Panc1 (cell line): ENCODE measurements around the gene MBTPS2. TPM values are rescaled to one million over a fixed set of nuclear protein-coding genes. Genes with fewer than 3 reads are reported as not detected.

Experiments used
- ATAC-seq: fragments of 200-7000 bp; cut with Tn5 transposase; 2 replicates; pipeline ENCODE4 v1.9.1; 2020; ENCODE audit warnings: mild to moderate bottlenecking, moderate library complexity
- BruUV-seq: library from RNA; stranded (reverse); fragments of 400-500 nt; replicated peaks from 2 replicates; lab custom pipeline; 2021; lab: Mats Ljungman, UMichigan
- CTCF ChIA-PET: fragments of 300-600 bp; sonication (Branson Sonifier 250); formaldehyde crosslinking; loops from one replicate; lab custom pipeline; 2022; ENCODE audit warnings: antibody characterized with exemption; lab: Charles Lee
- POLR2A ChIA-PET: fragments of 300-600 bp; sonication (Branson Sonifier 250); formaldehyde crosslinking; loops from one replicate; lab custom pipeline; 2022; ENCODE audit warnings: antibody characterized with exemption; lab: Charles Lee
- DNase-seq: peaks from one replicate; pipeline ENCODE4 v3.0.0-alpha.2; 2010; ENCODE audit warnings: low read depth, low spot score
- H3K27ac ChIP-seq: 2 replicates; pipeline ENCODE4 v1.5.1; 2011; ENCODE audit warnings: mild to moderate bottlenecking, low read length, inconsistent platforms
- H3K27me3 ChIP-seq: fragments of 200-500 bp; sonication (Bioruptor generic); 2 replicates; pipeline ENCODE4 v1.6.0; 2014; ENCODE audit warnings: low read length, inconsistent platforms; ENCODE audit not compliant: control insufficient read depth, insufficient read depth
- H3K36me3 ChIP-seq: fragments of 200-500 bp; sonication (Bioruptor generic); 2 replicates; pipeline ENCODE4 v1.5.1; 2014; ENCODE audit warnings: inconsistent platforms, mild to moderate bottlenecking, low read length, moderate library complexity; ENCODE audit not compliant: control insufficient read depth, insufficient read depth
- H3K4me1 ChIP-seq: 2 replicates; pipeline ENCODE4 v1.5.1; 2011; ENCODE audit warnings: inconsistent platforms, mild to moderate bottlenecking, low read length, moderate library complexity; ENCODE audit not compliant: control insufficient read depth, insufficient read depth
- H3K4me3 ChIP-seq, 2 experiments: 2 replicates each; pipeline ENCODE4 v1.5.1; 2011 to 2012; ENCODE audit warnings: low read depth in 2 of 2, low read length in 2 of 2, mild to moderate bottlenecking in 2 of 2, inconsistent platforms in 1 of 2, moderate library complexity in 1 of 2
- H3K9me3 ChIP-seq: fragments of 200-500 bp; sonication (Bioruptor generic); 2 replicates; pipeline ENCODE4 v1.5.1; 2014; ENCODE audit warnings: low read depth, mild to moderate bottlenecking, inconsistent platforms, low read length, moderate library complexity; ENCODE audit not compliant: control insufficient read depth, insufficient read depth
- POLR2AphosphoS5 ChIP-seq: IDR thresholded peaks from 2 replicates; pipeline ENCODE4 v1.6.1; 2012; ENCODE audit warnings: mild to moderate bottlenecking, low read depth, low read length, moderate library complexity
- SIN3A ChIP-seq: IDR thresholded peaks from 2 replicates; pipeline ENCODE4 v1.6.1; 2012; ENCODE audit warnings: low read depth, mild to moderate bottlenecking, low read length, moderate library complexity, borderline replicate concordance; ENCODE audit not compliant: insufficient read depth
- TCF7L2 ChIP-seq: IDR thresholded peaks from 2 replicates; pipeline ENCODE4 v1.6.1; 2011; ENCODE audit warnings: mild to moderate bottlenecking, low read depth, low read length, inconsistent platforms
- in situ Hi-C: cut with HindIII; loops from 2 replicates; pipeline ENCODE4 v1.10.0; 2016; ENCODE audit warnings: low sequenced_read_pairs, low pct_unique_long_range_greater_than_20kb
- intact Hi-C: fragments of 100-400 bp; cut with micrococcal nuclease; formaldehyde crosslinking; loops from one replicate; pipeline ENCODE4 v1.10.0; 2022; ENCODE audit not compliant: unreplicated experiment
- total RNA-seq: library from RNA; stranded (reverse); gene quantifications from one replicate; pipeline ENCODE4 v1.2.1, GENCODE V29; 2021; ENCODE audit not compliant: unreplicated experiment
- TF ChIP-seq, protein P1 (sequence below): fragments of 450-650 bp; IDR thresholded peaks from 2 replicates; pipeline ENCODE4 v1.5.1; 2017; ENCODE audit warnings: mild to moderate bottlenecking
- TF ChIP-seq, protein P2 (sequence below), 2 experiments: IDR thresholded peaks; 2 replicates each; pipeline ENCODE4 v1.6.1; 2011 to 2012; ENCODE audit warnings: low read depth in 2 of 2, control low read depth in 1 of 2, low read length in 1 of 2, mild to moderate bottlenecking in 1 of 2, moderate library complexity in 1 of 2; ENCODE audit not compliant: insufficient read depth in 1 of 2

Gene MBTPS2
- total RNA-seq, 1 experiment from 2014 or later = 13.5 TPM

DNA sequence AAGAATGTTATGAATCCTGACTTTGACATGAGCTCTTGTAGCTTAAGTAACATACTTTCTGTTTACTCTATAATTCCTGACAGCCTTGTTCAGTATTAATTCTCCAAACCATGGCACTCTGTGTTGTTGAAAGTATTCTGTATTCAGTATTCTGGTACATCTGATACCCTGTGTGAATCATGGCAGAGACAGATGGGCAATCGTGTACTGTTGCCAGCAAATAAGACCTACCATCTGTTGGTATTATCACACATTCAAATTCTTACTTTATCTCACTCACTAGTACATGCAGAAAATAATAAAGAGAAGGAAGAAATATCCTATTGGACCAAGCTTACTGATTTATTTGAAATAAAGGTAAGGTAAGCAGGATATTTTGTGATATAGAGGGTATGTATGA lies 7.9 kb downstream of the MBTPS2 start:
- TF ChIP-seq SIN3A = no peak
- no peak for TF ChIP-seq TCF7L2
- TF ChIP-seq, protein P1, sequence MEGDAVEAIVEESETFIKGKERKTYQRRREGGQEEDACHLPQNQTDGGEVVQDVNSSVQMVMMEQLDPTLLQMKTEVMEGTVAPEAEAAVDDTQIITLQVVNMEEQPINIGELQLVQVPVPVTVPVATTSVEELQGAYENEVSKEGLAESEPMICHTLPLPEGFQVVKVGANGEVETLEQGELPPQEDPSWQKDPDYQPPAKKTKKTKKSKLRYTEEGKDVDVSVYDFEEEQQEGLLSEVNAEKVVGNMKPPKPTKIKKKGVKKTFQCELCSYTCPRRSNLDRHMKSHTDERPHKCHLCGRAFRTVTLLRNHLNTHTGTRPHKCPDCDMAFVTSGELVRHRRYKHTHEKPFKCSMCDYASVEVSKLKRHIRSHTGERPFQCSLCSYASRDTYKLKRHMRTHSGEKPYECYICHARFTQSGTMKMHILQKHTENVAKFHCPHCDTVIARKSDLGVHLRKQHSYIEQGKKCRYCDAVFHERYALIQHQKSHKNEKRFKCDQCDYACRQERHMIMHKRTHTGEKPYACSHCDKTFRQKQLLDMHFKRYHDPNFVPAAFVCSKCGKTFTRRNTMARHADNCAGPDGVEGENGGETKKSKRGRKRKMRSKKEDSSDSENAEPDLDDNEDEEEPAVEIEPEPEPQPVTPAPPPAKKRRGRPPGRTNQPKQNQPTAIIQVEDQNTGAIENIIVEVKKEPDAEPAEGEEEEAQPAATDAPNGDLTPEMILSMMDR = no peak
- no peak for TF ChIP-seq POLR2AphosphoS5
- TF ChIP-seq, protein P2, sequence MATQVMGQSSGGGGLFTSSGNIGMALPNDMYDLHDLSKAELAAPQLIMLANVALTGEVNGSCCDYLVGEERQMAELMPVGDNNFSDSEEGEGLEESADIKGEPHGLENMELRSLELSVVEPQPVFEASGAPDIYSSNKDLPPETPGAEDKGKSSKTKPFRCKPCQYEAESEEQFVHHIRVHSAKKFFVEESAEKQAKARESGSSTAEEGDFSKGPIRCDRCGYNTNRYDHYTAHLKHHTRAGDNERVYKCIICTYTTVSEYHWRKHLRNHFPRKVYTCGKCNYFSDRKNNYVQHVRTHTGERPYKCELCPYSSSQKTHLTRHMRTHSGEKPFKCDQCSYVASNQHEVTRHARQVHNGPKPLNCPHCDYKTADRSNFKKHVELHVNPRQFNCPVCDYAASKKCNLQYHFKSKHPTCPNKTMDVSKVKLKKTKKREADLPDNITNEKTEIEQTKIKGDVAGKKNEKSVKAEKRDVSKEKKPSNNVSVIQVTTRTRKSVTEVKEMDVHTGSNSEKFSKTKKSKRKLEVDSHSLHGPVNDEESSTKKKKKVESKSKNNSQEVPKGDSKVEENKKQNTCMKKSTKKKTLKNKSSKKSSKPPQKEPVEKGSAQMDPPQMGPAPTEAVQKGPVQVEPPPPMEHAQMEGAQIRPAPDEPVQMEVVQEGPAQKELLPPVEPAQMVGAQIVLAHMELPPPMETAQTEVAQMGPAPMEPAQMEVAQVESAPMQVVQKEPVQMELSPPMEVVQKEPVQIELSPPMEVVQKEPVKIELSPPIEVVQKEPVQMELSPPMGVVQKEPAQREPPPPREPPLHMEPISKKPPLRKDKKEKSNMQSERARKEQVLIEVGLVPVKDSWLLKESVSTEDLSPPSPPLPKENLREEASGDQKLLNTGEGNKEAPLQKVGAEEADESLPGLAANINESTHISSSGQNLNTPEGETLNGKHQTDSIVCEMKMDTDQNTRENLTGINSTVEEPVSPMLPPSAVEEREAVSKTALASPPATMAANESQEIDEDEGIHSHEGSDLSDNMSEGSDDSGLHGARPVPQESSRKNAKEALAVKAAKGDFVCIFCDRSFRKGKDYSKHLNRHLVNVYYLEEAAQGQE (IDR thresholded peaks at IDR 0.05; ENCODE audit: insufficient read depth in 1 of 2, low read depth in 2 of 2, low read length in 1 of 2) = no peak
- no peaks in the 10 kb centered on the region for H3K9me3 ChIP-seq
- ChIA-PET CTCF (no interaction called here), POLR2A (no interaction called here)
- in situ Hi-C loops = no loop called here
- no TSS peak for BruUV-seq
- no peak for ATAC-seq
- peaks cover 3% of the 10 kb centered on the region; the same call in 1 of the 2 replicates for H3K36me3 ChIP-seq
- DNase-seq = no peak
- no peaks in the 10 kb centered on the region for H3K27me3 ChIP-seq
- H3K27ac ChIP-seq = no peak overlapping the region
- no peak overlapping the region for H3K4me3 ChIP-seq
- no peaks in the 10 kb centered on the region for H3K4me1 ChIP-seq
- intact Hi-C loops = no loop called here

DNA sequence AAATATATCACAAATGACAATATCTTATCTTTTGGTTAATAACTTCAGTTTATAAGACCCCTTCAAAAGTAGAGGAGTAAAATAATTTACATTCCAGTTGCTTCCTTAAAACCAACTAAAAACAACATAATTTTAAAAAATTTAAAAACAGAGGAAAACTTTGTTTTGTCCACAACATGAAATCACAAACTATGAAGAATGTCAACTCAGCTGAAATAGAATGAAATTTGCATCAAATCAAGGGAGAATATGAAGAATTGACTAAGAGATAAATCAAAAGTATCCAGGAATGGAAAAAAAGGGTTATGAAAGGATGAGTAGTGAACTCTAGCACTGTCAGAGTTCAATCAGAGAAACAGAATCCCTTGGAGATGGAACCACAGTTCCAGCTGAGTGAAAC lies 14.2 kb downstream of the MBTPS2 start:
- H3K27me3 ChIP-seq = no peaks in the 10 kb centered on the region
- no peaks in the 10 kb centered on the region for H3K4me1 ChIP-seq
- H3K4me3 ChIP-seq = no peak overlapping the region
- POLR2A ChIA-PET = no interaction called here
- H3K27ac ChIP-seq = no peak overlapping the region
- no peak for ATAC-seq
- H3K9me3 ChIP-seq = no peaks in the 10 kb centered on the region
- CTCF ChIA-PET = no interaction called here
- in situ Hi-C loops = no loop called here
- TF ChIP-seq POLR2AphosphoS5 = no peak
- TF ChIP-seq TCF7L2 = no peak
- no peak for TF ChIP-seq SIN3A
- TF ChIP-seq, protein P1 = no peak
- TF ChIP-seq, protein P2 (IDR thresholded peaks at IDR 0.05; ENCODE audit: insufficient read depth in 1 of 2, low read depth in 2 of 2, low read length in 1 of 2) = no peak
- H3K36me3 ChIP-seq = no peaks in the 10 kb centered on the region; the same call in 1 of the 2 replicates
- DNase-seq = no peak
- BruUV-seq = no TSS peak
- intact Hi-C loops = no loop called here
